ENCODE data around the gene LRRC46.
A peak's percentile ranks its signal among the peaks of the same experiment; 100 is the strongest.

The LRRC46 gene

GRCh38 chr17:47839071-47839470 is 7.6 kb downstream of the LRRC46 start:
- Histone ChIP-seq H3K4me1 (ENCODE audit: insufficient read depth, low read length, severe bottlenecking) (peaks cover 19% of the 10 kb centered on the region), H3K4me2 (ENCODE audit: low read length) (no peak overlapping the region), H3K9me3 (ENCODE audit: low read length) (no peaks in the 10 kb centered on the region), H3K79me2 (ENCODE audit: insufficient read depth, low read length) (no peaks in the 10 kb centered on the region), H3K27me3 (ENCODE audit: insufficient read depth, low read length) (no peaks in the 10 kb centered on the region), H3K4me3 (ENCODE audit: low read depth, low read length, poor library complexity, severe bottlenecking) (no peak overlapping the region), H3F3A (ENCODE audit: insufficient read depth, low read length) (no peaks in the 10 kb centered on the region), H3K9ac (ENCODE audit: low read length) (no peak overlapping the region), H3K36me3 (ENCODE audit: insufficient read depth, low read length) (no peaks in the 10 kb centered on the region), H3K27ac (ENCODE audit: low read depth, low read length, poor library complexity, severe bottlenecking) (no peak overlapping the region), H4K20me1 (ENCODE audit: insufficient read depth, low read length) (no peaks in the 10 kb centered on the region), H2AFZ (ENCODE audit: low read length) (no peak overlapping the region), H3K9me2 (ENCODE audit: low read depth, low read length) (no peaks in the 10 kb centered on the region)
- TF ChIP-seq EZH2 (IDR thresholded peaks at IDR 0.05; ENCODE audit: borderline replicate concordance, low read length) (no peak), CTCF (IDR thresholded peaks at IDR 0.05; ENCODE audit: low read length) (no peak)

GRCh38 chr17:47840001-47840741 is 8.7 kb downstream of the LRRC46 start:
- H4K20me1 ChIP-seq (ENCODE audit: insufficient read depth, low read length) = no peaks in the 10 kb centered on the region
- peak overlapping the region; percentile 82 for H3K9ac ChIP-seq (ENCODE audit: low read length)
- no peaks in the 10 kb centered on the region for H3K27me3 ChIP-seq (ENCODE audit: insufficient read depth, low read length)
- no peaks in the 10 kb centered on the region for H3F3A ChIP-seq (ENCODE audit: insufficient read depth, low read length)
- H3K4me2 ChIP-seq (ENCODE audit: low read length) = peak overlapping the region; percentile 83
- TF ChIP-seq EZH2 (IDR thresholded peaks at IDR 0.05; ENCODE audit: borderline replicate concordance, low read length) = no peak
- no peak for TF ChIP-seq CTCF (IDR thresholded peaks at IDR 0.05; ENCODE audit: low read length)
- no peak overlapping the region for H3K27ac ChIP-seq (ENCODE audit: low read depth, low read length, poor library complexity, severe bottlenecking)
- H3K4me3 ChIP-seq (ENCODE audit: low read depth, low read length, poor library complexity, severe bottlenecking) = peak overlapping the region; percentile 86
- no peaks in the 10 kb centered on the region for H3K9me2 ChIP-seq (ENCODE audit: low read depth, low read length)
- H3K4me1 ChIP-seq (ENCODE audit: insufficient read depth, low read length, severe bottlenecking) = peaks cover 19% of the 10 kb centered on the region
- no peaks in the 10 kb centered on the region for H3K9me3 ChIP-seq (ENCODE audit: low read length)
- no peaks in the 10 kb centered on the region for H3K36me3 ChIP-seq (ENCODE audit: insufficient read depth, low read length)
- H2AFZ ChIP-seq (ENCODE audit: low read length) = no peak overlapping the region
- H3K79me2 ChIP-seq (ENCODE audit: insufficient read depth, low read length) = no peaks in the 10 kb centered on the region

- peak within 1 kb of the TSS; percentile 82 for H3K9ac ChIP-seq (ENCODE audit: low read length)
Observed at GRCh38 chr17:47840742-47841487, 9.4 kb downstream of the LRRC46 start, which contains the start of gene SCRN2. TSS of gene SCRN2 (minus strand) at chr17:47841273. CDS start at chr17:47840843, 430 bp downstream.

More at GRCh38 chr17:47840742-47841487, 9.4 kb downstream of the LRRC46 start, which contains the start of gene SCRN2:
- H3K9me3 ChIP-seq (ENCODE audit: low read length) = no peaks in the 10 kb centered on the region
- H3K4me1 ChIP-seq (ENCODE audit: insufficient read depth, low read length, severe bottlenecking) = peaks cover 19% of the 10 kb centered on the region
- no peaks in the 10 kb centered on the region for H3F3A ChIP-seq (ENCODE audit: insufficient read depth, low read length)
- no peak within 1 kb of the TSS for H3K27ac ChIP-seq (ENCODE audit: low read depth, low read length, poor library complexity, severe bottlenecking)
- no peaks in the 10 kb centered on the region for H3K79me2 ChIP-seq (ENCODE audit: insufficient read depth, low read length)
- TF ChIP-seq EZH2 (IDR thresholded peaks at IDR 0.05; ENCODE audit: borderline replicate concordance, low read length) (no peak), CTCF (IDR thresholded peaks at IDR 0.05; ENCODE audit: low read length) (peak; percentile 95)
- H2AFZ ChIP-seq (ENCODE audit: low read length) = 0 out of 2 replicates have a peak within 1 kb of the TSS, but pooled peaks have one; percentile 60
- no peaks in the 10 kb centered on the region for H4K20me1 ChIP-seq (ENCODE audit: insufficient read depth, low read length)
- peak within 1 kb of the TSS; percentile 83 for H3K4me2 ChIP-seq (ENCODE audit: low read length)
- peak within 1 kb of the TSS; percentile 86 for H3K4me3 ChIP-seq (ENCODE audit: low read depth, low read length, poor library complexity, severe bottlenecking)
- no peaks in the 10 kb centered on the region for H3K27me3 ChIP-seq (ENCODE audit: insufficient read depth, low read length)
- H3K9me2 ChIP-seq (ENCODE audit: low read depth, low read length) = no peaks in the 10 kb centered on the region
- no peaks in the 10 kb centered on the region for H3K36me3 ChIP-seq (ENCODE audit: insufficient read depth, low read length)
